Hepatic stellate cell (primary cell): Measurements from ENCODE around the gene APBA1.

Experiments
- DNase-seq: peaks from one replicate; pipeline ENCODE4 v3.0.0; 2011; ENCODE audit warnings: low spot score

Gene APBA1

GRCh38 chr9:69578026-69578425 lies 94.1 kb downstream of the APBA1 start:
- DNase-seq: no peak

- DNase-seq: no peak
Measured at GRCh38 chr9:69577123-69577522, 95.0 kb downstream of the APBA1 start.

- DNase-seq: no peak
Measured at GRCh38 chr9:69574057-69574456, 98.1 kb downstream of the APBA1 start.

- no peak for DNase-seq
Measured at GRCh38 chr9:69573651-69574050, 98.5 kb downstream of the APBA1 start.

GRCh38 chr9:69572611-69573010 lies 99.6 kb downstream of the APBA1 start:
- DNase-seq: no peak

- DNase-seq: no peak
Measured at GRCh38 chr9:69571032-69571431, 101.1 kb downstream of the APBA1 start.

- DNase-seq: no peak
Measured at GRCh38 chr9:69569738-69570451, 102.3 kb downstream of the APBA1 start.

GRCh38 chr9:69564557-69564956 lies 107.6 kb downstream of the APBA1 start:
- DNase-seq: no peak

- DNase-seq: no peak
Measured at GRCh38 chr9:69559126-69559525, 113.0 kb downstream of the APBA1 start.

GRCh38 chr9:69556707-69557106 lies 115.5 kb downstream of the APBA1 start:
- DNase-seq: no peak

GRCh38 chr9:69555802-69556201 lies 116.4 kb downstream of the APBA1 start:
- no peak for DNase-seq

- DNase-seq: peak; percentile 36
Measured at GRCh38 chr9:69554945-69555344, 117.2 kb downstream of the APBA1 start.

GRCh38 chr9:69549310-69550202 lies 122.6 kb downstream of the APBA1 start:
- DNase-seq: peak; percentile 24

- no peak for DNase-seq
Measured at GRCh38 chr9:69548681-69549080, 123.5 kb downstream of the APBA1 start.

- no peak for DNase-seq
Measured at GRCh38 chr9:69546265-69546664, 125.9 kb downstream of the APBA1 start.

- no peak for DNase-seq
Measured at GRCh38 chr9:69542942-69543704, 129.0 kb downstream of the APBA1 start.

GRCh38 chr9:69542058-69542457 lies 130.1 kb downstream of the APBA1 start:
- DNase-seq: no peak

- peak; percentile 18 for DNase-seq
Measured at GRCh38 chr9:69535911-69536310, 136.3 kb downstream of the APBA1 start.

GRCh38 chr9:69535286-69535832 lies 136.8 kb downstream of the APBA1 start:
- no peak for DNase-seq

GRCh38 chr9:69532396-69532795 lies 139.8 kb downstream of the APBA1 start:
- DNase-seq: no peak

- DNase-seq: no peak
Measured at GRCh38 chr9:69527454-69527853, 144.7 kb downstream of the APBA1 start.

- DNase-seq: no peak
Measured at GRCh38 chr9:69526699-69527098, 145.5 kb downstream of the APBA1 start.
